Measurements from ENCODE around the gene NDUFAF2. TPM values are rescaled to one million over a fixed set of nuclear protein-coding genes. Genes with fewer than 3 reads are reported as not detected.

Gene NDUFAF2
- total and polyA plus RNA-seq, 10 of the 15 experiments (the other 5 are each of a cell fraction or from before 2014, with no cell fraction given): 22.4 to 121 (median 65.3) TPM

DNA sequence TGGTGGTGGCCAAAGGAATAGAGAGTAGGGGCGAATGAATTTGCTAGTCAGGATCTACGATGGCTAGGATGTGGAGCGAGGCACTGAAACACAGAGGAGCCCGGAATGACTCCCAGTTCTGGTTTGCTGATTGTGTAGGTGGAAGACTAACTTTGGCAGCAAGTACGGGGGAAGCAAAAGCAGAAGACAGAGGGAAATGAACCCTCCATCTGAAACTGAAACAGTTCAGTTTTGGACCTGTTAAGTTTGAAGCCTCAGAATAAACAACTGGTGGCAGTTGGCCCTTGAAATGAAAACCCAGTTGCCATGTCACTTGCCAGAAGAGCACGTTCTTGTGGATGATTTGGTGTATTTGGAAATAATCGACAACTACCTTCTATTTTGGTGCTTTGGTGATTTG lies 232.7 kb downstream of the NDUFAF2 start (continued):
- TF ChIP-seq ZBTB4 (CRISPR knock-in tag; IDR thresholded peaks at IDR 0.05): no peak
- TF ChIP-seq, protein P1, sequence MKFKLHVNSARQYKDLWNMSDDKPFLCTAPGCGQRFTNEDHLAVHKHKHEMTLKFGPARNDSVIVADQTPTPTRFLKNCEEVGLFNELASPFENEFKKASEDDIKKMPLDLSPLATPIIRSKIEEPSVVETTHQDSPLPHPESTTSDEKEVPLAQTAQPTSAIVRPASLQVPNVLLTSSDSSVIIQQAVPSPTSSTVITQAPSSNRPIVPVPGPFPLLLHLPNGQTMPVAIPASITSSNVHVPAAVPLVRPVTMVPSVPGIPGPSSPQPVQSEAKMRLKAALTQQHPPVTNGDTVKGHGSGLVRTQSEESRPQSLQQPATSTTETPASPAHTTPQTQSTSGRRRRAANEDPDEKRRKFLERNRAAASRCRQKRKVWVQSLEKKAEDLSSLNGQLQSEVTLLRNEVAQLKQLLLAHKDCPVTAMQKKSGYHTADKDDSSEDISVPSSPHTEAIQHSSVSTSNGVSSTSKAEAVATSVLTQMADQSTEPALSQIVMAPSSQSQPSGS (IDR thresholded peaks at IDR 0.05; ENCODE audit: low read length): no peak
- TF ChIP-seq SPI1 (IDR thresholded peaks at IDR 0.05; ENCODE audit: borderline replicate concordance, insufficient read depth, low read depth, low read length): peak; percentile 60; the same call in 1 of the 2 replicates
- no peak for TF ChIP-seq TCF3 (IDR thresholded peaks at IDR 0.05; ENCODE audit: borderline replicate concordance, insufficient read depth, low read depth, low read length)
- TF ChIP-seq ZBTB40 (IDR thresholded peaks at IDR 0.05; ENCODE audit: borderline replicate concordance): no peak
- TF ChIP-seq KLF5 (IDR thresholded peaks at IDR 0.05; ENCODE audit: partially characterized antibody): no peak
- TF ChIP-seq CREM (IDR thresholded peaks at IDR 0.05; ENCODE audit: low read depth): peak; percentile 18; the same call in 1 of the 2 replicates
- no peak for TF ChIP-seq CEBPZ (IDR thresholded peaks at IDR 0.05; ENCODE audit: low read depth, low read length)
- TF ChIP-seq, protein P2, sequence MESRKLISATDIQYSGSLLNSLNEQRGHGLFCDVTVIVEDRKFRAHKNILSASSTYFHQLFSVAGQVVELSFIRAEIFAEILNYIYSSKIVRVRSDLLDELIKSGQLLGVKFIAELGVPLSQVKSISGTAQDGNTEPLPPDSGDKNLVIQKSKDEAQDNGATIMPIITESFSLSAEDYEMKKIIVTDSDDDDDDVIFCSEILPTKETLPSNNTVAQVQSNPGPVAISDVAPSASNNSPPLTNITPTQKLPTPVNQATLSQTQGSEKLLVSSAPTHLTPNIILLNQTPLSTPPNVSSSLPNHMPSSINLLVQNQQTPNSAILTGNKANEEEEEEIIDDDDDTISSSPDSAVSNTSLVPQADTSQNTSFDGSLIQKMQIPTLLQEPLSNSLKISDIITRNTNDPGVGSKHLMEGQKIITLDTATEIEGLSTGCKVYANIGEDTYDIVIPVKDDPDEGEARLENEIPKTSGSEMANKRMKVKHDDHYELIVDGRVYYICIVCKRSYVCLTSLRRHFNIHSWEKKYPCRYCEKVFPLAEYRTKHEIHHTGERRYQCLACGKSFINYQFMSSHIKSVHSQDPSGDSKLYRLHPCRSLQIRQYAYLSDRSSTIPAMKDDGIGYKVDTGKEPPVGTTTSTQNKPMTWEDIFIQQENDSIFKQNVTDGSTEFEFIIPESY (IDR thresholded peaks at IDR 0.05): no peak
- TF ChIP-seq NR2C1 (IDR thresholded peaks at IDR 0.05): no peak
- TF ChIP-seq PAX5 (IDR thresholded peaks at IDR 0.05; ENCODE audit: borderline replicate concordance, low read depth, low read length): peak; percentile 24; the same call in 1 of the 2 replicates
- TF ChIP-seq ZNF217 (IDR thresholded peaks at IDR 0.05): no peak
- TF ChIP-seq, protein P3, sequence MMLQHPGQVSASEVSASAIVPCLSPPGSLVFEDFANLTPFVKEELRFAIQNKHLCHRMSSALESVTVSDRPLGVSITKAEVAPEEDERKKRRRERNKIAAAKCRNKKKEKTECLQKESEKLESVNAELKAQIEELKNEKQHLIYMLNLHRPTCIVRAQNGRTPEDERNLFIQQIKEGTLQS (IDR thresholded peaks at IDR 0.05; ENCODE audit: borderline replicate concordance, extremely low read depth, low read depth, low read length): no peak
- TF ChIP-seq SUZ12 (IDR thresholded peaks at IDR 0.05; ENCODE audit: unreplicated experiment): no peak
